IPS-NIHi11 (cell line): Measurements from ENCODE around the gene TBC1D3B.
A peak's percentile ranks its signal among the peaks of the same experiment; 100 is the strongest.
"Not testable (repeated sequence)": the region's sequence is repeated elsewhere in the genome, so short reads cannot be mapped to it uniquely, and the experiment has no call there.

Source experiments
- DNase-seq: peaks from one replicate; pipeline ENCODE4 v3.0.0; 2012; ENCODE audit warnings: mixed read lengths, low spot score

TBC1D3B gene

DNA sequence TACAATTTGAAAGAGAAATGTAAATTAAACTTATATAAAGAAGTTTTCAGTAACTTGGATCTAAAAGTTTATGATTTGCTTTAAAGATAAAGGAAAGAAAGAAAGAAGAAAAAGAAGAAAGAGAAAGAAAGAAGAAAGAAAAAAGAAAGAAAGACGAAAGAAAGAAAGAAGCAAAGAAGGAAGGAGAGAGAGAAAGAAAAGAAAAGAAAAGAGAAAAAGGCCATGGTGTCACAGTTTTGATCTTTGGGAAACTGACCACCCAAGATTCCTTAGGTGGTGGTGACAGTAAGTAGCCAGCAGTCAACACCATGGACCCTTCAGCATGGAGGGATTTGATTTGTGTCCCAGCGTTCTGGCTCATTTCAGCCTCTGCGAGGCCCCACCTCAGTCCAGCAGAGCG is 24.7 kb upstream of the TBC1D3B start:
- DNase-seq: not testable (repeated sequence)

DNA sequence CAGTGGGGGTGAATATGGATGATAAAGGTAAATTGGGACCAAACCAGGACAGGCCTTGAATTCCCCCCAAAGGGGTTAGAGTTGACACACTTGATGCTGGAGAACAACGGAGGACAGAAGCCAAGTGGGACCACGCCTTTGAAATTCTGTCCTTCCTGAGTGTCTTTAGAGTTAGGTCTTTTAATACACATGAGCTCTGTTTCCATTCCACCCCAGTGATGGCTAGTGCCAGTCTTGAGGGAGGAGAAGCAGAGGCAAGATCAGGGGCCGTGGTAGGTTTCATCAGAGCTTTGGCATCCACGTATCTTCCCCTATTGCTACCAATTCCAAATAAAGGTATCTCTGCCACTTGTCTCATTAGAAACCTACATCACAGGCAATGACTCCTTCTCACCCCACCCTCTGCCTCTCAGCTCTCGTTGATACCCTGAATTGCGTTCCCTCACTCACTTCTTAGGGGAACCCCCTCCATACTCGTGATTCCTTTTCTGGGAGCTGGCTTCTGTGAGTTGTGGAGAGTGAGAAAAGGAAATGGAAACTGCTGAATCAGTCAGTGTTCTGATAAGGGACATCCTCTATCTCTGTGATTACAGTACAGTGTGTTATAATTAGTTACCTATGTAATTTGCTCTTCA is 22.5 kb upstream of the TBC1D3B start:
- DNase-seq: no peak

DNA sequence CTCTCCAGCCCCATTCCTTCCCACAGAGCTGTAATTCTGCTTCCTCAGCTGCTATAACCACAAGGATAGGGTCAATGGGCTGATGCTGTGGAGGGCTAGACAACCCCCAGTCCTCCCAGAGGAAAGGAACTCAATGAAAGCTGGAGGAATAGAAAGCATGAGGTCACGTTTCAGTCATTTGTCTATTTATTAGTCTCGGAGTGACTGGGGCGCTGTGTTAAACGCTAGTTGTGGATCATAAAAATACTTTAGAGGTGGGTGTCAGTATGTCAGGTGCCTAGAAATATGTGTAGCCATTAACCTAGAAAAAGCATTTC is 20.9 kb upstream of the TBC1D3B start:
- DNase-seq: no peak

DNA sequence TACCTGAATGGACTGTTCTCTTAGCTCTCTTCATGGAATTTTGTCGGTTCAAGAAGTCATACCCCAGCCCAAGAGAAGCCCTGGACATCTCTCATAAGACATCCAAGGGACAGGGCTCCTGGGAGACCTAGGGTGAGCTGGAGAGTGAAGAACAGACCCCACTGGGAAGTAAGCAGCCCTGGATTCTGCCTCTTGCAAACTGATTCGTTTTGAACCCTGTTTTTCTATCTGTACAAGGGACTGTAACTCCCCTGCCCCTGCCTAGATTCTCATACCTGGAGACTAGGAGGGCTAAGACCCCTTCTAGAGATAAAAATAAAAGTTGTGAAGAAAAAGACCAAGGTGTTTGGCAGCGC is 19.7 kb upstream of the TBC1D3B start:
- no peak for DNase-seq

DNA sequence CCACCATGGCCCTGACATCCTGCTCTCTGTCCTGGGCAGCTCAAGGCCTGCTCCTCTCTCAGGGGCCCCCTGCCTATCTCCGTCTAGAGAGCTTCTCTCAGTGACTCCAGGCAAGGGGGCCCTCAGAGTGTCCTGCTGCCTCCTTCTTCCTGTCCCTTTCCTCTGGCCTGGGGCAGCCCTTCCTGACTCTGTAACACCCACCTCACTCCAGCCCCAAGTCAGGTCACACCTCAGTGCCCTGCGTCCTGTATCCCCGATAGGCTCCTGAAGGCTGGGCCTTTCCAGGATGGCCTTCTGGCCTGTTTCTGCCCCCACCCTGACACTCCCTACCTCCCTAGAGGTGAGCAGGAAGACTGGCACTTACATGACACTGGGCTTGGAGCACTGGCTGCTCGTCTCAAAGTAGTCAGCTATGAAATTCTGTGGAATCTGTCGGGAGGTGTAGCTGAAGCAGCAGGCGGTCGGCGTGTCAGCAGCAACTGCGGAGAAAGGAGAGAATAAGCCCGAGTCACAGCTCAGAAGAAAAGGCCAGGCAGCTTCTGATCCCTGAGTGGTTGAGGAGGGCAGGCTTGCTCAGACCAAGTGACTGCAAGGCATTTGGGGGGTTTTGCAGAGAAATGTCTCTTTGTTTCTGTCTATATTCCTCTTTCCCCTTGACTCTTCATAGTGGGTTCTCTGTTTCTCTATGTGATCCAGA is 19.1 kb upstream of the TBC1D3B start:
- DNase-seq: no peak

DNA sequence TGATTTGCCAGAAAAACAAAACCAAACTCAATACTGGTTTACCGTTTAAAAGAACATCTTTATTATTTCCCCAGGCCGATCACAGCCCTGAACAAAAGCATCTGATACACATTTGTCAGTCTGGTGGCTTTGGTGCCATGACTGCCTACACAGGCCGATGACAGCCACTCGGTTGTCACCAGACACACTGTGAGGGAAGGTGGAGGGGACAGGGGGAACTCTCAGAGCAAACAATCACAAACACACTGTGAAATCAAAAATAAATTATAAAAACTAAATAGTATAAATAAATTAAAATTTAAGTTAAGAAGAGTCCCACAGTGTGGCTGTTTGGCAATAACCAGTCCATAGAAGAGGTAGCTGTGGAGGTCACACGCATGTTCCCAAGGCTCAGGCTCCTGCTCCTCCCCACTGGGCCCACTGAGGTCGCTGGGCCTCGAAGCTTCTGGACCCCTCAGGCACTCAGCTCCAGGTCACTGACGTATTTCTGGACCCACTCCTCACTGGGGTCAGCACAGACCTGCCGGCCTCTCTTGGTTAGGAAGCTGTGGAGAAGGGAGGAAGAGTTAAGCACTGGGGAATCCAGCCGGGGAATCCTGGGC is 18.5 kb upstream of the TBC1D3B start:
- not testable (repeated sequence) for DNase-seq

DNA sequence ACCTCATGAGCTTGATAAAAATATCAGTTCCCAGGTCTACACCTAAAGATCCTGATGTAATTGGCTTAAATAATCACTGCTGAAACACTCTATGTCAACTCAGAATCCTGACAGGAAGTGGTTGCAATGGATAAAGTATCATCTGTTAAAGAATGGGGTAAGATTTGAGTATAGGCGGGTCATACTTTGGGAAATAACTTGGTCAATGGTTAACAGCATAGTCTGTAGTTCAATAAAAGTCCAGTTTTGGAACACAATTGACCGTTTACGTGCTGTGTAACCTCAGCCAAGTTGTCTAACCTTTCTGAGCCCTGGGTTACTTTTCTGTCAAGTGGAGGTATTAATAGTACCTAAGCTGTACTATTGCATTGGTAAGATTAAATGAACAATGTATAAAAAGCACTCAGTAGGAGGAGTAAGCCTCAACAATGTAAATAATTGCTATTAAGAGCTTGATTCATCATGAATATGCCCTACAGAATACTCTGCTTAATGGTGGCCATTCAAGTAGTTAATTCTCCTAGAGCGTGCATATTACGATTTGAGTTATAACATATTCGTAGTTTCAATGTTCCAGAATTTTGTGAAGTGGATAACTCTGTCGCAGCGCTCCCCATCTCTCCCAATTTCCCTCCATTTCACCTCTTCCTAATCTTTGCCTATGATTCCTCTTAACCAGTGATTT is 17.9 kb upstream of the TBC1D3B start:
- DNase-seq: not testable (repeated sequence)

DNA sequence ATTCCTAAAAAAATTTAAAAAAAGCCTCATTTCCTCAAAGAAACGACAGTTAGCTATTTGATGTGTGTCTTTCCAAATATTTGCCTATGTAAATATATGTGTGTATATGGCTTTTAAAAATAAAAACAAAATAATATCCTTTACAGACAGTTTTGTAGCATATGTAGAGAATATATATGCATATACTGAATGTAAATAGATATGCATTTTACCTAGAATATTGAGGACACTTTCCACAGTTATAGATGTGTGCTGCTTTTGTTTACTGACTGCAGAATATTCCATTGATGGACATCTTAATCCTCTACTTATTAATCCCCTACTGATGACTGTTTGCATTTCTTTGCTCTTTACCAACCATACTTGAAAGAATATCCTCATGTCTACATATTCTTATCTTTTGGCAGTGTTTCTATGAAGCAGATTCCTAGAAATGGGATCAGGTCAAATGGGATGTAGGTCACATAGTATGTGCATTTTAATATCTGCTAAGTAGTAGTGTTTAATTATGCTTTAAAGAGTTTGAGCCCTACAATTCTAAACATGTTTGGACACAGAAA is 16.9 kb upstream of the TBC1D3B start:
- no peak for DNase-seq

DNA sequence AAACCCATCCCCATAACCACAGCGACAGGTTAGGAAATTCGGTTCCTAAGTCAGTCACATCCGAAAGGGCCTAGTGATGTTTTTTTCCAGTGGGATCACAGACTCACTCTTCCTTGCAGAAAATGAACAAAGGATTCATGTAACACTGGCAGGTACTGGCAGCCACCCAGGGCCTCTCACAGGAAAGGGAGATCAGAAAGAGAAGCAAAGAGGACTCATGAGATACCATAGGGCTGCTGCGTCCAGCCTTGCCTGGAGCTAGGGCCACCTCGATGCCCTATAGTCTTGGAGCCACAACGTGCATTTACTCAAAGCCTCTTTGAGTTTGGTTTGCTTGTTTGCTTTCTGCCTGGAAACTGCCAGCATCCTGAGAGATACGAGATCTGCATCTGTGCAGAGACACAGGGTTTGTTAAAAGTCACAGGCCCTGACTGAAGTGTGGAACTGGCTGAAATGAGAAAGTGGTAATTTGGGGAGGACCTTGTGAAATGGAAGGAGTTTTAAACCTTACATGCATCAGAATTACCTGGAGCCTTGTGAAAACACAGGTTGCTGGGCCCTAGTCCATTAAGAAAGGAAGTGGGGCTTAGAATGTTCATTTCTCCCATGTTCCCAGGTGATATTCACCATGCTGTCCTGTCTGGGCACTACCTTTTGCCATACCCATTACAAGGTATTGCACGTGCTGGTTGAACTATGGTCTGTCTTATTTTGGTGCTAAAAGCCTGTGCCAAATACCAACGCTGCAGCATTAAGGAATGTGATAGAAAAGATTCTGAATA is 14.3 kb upstream of the TBC1D3B start:
- DNase-seq: not testable (repeated sequence)

DNA sequence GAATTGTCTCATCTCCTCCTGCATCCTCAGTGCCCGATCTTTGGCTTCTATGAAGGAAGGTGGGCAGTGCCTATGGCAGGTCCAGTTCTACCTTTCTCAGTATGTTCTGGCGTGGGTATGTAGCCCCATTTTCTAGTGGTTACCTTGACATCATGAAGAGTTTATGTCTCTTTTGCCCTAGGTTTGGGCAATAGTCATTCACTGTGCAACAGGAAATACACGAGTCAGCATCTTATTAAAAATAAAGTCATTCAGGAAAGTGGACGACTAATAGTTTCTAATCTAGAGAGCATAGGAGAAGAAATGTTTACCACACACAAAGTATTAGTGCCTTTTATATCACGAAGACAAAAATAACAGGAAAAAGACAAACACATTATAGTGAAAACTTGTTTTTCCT is 13.6 kb upstream of the TBC1D3B start:
- DNase-seq: not testable (repeated sequence)

DNA sequence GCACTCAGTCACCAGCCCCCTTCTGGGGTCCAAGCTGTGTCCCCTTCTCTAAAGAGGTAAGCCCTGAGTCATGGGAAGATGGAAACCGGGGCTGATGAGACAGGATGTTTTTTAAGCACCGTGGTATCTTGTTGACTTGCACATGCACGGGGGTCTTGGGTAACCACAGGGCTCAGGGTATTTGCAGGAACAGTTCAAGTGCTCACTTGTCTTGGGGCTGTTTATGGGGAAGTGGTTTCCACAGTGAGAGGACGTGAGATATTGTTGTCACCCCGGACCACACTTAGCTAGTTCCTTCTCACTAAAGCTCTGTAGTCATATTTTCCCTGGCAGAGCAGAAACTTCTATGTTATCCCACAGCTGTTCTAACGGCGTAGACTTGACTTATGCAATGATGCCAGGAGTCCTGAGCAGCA is 12.5 kb upstream of the TBC1D3B start:
- no peak for DNase-seq

DNA sequence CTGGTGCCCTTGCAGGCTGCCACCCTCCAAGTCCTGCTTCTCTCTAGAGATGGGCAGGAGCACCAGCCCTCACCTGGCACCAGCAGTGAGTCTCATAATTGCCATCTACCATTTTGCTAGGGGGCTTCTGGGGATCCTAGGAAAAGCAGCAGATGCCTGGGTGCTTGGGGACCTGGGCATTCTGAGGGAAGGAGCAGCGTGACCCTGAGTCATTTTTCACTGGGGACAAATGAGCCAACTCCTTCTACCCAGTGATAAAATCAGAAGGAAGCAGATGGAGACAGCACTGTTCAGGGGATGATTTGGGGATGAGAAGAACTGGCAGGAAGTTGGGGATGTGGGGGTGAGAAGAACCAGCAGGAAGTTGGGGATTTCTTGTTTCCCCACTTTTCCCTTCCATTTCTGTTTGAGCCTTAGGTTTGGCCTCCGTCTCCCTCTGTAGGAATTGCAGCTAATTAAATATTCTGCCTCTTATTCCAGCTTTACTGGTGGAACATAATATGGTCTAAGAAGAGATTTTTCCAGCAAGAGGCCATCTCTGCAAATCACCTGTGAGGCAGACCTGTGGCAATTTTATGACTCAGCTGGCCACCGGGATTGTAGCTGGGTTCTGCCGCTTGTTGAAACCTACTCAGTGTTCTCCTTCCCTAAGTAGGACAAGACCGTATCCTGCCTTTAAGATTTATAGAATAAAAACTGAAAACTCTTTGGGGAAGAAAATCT is 11.7 kb upstream of the TBC1D3B start:
- not testable (repeated sequence) for DNase-seq

DNA sequence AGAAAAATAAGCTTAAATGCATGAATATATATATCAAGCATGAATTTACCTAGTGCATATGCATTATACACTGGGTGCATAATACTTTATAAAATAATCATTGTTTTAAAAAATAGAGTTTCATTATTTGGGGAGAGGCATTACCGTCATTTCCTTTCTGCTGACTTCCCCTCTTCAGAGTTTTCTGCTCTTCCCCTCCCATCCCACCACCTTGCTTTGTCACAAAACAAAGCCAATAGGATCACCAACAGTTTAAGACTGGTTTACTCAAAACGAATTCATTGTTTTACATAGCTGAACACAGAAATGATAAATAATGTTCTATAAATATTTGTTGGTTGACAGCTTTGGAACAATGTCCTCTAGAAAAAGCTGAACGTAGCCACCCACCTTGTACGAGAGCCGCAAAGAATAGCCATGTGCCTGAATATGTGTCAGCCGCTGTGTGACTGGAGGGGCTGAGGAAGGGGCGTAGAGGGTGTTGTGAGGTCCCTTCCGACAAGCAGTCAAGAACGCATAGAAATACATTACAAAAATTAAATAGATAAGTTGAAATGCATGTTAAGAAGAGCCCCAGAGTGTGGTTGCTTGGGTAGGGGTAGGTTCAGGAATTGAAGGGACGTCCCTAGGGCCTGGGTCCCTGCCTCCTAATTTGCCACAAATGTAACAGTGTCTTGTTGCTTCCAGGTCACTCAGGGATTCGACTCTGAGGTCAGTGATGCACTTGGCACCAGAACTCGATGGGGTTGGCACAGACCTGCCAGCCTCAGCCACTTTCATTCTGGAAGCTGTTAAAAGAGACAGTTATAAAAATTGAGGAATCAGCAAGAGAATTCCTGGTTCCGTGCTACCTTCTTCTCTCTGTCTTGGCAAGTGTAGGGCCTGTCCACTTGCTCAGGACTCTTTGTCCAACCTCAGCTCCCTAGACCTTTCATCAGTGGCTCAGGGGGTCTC is 10.7 kb upstream of the TBC1D3B start:
- not testable (repeated sequence) for DNase-seq

DNA sequence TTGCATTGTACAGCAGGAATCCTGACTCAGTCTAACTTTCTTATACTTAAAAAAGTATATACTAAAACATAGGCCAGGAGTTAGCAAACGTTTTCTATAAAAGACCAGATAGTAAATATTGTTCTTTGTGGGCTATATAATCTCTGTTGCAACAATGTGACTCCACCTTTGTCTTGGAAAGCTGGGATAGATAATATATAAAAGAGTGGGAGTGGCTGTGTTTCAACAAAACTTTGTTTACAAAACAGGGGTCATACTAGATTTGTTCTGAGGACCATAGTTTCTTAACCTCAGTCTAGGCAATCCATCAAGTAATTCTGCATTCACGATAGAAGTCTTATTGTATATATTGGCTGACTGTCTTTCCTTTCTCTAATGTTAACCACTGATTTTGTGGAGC is 9.0 kb upstream of the TBC1D3B start:
- DNase-seq: no peak

DNA sequence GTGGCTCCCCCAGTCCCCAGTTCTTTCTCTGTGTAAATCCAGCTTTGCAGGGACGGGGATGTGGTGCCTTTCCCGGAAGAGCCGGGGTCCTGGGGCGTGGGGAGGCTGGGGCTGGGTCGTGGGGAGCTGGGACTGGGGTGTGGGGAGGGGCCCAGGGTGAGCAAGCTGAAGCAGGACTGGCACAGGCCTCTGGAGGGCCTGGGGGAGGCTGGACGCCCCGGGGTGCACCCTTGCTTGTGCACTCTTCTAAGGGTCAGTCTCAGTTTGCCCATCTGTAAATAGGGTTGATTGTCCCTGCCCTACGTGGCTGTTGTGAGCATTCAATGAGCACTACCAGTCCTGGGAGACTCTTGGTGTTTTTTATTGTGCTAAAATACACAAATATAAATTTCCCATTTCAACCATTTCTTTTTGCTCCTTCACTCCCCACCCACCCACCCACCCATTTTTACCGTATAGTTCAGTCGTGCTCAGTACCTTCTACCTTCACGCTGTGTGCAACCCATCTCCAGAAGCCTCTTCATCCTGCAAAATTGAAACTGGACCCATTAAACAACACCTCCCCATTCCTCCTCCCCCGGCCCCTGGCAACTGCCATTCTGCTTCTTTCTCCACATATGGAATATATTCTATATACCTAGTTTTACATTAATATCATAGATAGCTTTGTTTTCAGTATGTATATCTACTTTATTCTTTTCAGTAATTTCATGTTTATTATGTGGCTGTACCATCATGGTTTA is 7.8 kb upstream of the TBC1D3B start:
- no peak for DNase-seq

DNA sequence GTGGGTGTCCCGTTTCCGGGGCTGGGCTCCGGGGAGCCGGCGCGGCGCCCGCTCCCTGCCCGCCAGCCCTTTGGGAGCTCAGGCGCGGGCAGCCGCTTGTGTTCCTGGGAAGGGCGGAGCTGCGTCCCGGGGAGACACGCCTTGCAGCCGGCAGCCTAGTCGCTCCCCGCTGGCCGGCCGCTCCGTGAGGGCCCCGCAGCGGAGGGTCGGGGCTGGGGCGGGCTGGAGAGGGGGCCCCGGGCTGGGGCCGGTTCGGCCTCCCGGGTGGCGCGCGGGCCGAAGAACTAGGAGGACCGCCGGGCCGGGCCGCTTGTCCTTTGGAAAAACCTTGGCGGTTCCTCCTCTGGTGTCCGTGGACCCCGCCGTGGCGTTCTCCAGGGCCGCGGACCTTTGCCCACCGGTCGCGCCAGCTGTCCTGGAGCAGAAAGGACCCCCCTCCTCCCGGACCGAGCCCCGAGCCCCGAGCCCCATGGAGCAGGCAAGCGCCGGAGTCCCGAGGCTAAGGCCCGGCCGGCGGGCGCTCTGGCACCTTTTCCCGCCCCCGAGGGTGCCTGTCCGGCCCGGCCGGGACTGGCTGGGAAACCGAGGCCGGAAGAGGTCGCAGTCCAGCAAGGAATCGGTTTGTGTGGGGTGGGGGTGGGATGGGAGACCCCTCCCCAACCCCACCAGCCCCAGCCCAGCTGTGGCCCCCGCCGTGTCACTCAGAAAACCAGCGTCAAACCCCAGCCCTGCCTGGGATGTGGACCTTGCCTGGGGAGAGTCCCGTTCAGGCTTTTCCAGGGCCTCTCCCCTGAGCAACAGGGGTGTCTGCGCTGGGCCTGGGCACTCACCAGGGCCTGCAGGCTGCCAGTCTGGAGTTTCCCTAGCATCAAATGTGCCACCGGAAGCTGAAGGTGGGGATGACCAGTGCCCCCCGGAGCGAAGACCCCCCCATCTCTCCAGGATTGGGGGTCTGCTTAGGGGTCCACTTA is 6.8 kb upstream of the TBC1D3B start:
- DNase-seq: peak; percentile 96

DNA sequence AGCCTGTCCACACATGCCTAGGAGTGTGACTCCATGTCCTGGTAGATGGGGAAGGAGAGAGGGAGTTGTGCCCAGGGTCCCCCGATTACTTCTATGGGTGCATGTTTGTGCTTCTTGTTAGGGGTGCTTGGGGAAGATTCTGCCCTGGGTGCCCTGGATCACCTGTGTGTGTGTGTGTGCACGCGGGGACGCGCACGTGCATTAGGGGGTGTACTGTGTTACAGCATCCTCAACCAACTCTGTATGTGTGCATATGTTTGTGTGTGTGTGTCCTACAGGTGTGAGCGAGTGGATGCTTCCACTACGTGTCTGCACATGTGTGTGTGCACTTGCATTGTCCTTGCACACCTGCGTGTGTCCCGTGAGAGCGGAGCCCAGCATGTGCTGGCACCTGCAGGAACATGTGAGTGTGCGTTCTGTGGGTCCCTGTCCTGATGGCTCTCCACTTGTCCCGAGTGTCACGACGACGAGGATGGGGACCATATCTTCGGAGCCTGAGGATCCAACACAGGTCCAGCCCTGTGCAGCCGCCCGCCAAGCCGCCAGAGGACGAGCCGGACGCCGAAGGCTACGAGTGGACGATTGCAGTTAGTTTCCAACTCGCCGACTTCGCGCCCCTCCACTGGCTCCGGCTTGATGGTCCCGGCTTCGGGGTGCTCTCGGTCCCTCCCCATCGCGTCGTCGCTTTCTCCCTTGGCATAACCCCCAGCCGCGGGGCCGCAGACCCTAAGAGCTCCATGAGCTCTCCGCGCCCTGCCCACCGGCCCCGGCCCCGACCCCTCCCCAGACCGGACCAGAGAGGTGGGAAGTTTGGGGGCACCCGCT is 6.0 kb upstream of the TBC1D3B start:
- no peak for DNase-seq
